LNCaP clone FGC (cell line): ENCODE data around the gene MEIS2.

Source experiments
- DNase-seq: peaks from one replicate; pipeline ENCODE4 v3.0.0-alpha.2; 2011; ENCODE audit warnings: low read depth
- H3K4me3 ChIP-seq: 2 replicates; pipeline ENCODE4 v1.5.1; 2011; ENCODE audit warnings: mild to moderate bottlenecking, low read depth, low read length, control low read depth
- CTCF ChIP-seq: IDR thresholded peaks from 2 replicates; pipeline ENCODE4 v1.5.1; 2012; ENCODE audit warnings: mild to moderate bottlenecking; ENCODE audit not compliant: control insufficient read depth, insufficient read depth; ENCODE audit errors: extremely low read depth

Gene MEIS2

GRCh38 chr15:36908991-36909390 is 191.4 kb downstream of the MEIS2 start:
- DNase-seq, result no peak
- no peak for TF ChIP-seq CTCF
- no peak overlapping the region for H3K4me3 ChIP-seq

GRCh38 chr15:36907295-36907694 is 193.1 kb downstream of the MEIS2 start:
- no peak for TF ChIP-seq CTCF
- no peak overlapping the region for H3K4me3 ChIP-seq
- no peak for DNase-seq

- no peak for DNase-seq
- no peak overlapping the region for H3K4me3 ChIP-seq
- no peak for TF ChIP-seq CTCF
Measured at GRCh38 chr15:36905908-36906307, 194.4 kb downstream of the MEIS2 start.

- no peak overlapping the region for H3K4me3 ChIP-seq
- TF ChIP-seq CTCF, result no peak
- DNase-seq, result no peak
Measured at GRCh38 chr15:36904715-36905114, 195.6 kb downstream of the MEIS2 start.

GRCh38 chr15:36903922-36904556 is 196.3 kb downstream of the MEIS2 start:
- DNase-seq, result no peak
- H3K4me3 ChIP-seq, result no peak overlapping the region
- TF ChIP-seq CTCF, result no peak

GRCh38 chr15:36903195-36903594 is 197.2 kb downstream of the MEIS2 start:
- H3K4me3 ChIP-seq, result no peak overlapping the region
- no peak for TF ChIP-seq CTCF
- no peak for DNase-seq

- TF ChIP-seq CTCF, result no peak
- no peak for DNase-seq
- H3K4me3 ChIP-seq, result no peak overlapping the region
Measured at GRCh38 chr15:36901012-36901411, 199.3 kb downstream of the MEIS2 start.
